NCI-H2107 treated with DMSO at 0.1 percent for 48 hours (cell line): ENCODE data around the gene RAF1.

ENCODE experiments used
- DNase-seq: peaks from one replicate; lab custom pipeline; 2025; ENCODE audit not compliant: unreplicated experiment; lab: John Stamatoyannopoulos, UW

RAF1 gene

DNA sequence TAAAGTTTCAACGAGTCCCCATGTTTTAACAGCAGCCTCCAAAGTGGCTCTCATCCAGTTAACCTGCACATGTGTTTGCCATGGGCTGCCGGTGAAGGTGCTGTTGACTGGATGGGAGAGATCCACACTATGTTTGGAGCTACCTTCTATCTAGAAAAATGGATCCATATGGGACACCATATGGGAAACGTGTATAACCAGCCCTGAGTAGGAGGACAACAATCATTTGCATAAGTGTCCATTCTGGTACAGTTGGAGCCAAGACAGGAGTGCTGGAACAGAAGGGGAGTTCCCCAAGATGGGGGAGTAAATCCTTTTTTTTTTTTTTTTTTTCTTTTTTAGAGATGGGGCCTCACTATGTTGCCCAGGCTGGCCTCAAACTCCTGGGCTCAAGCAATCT is 70.4 kb downstream of the RAF1 start:
- DNase-seq: no peak

DNA sequence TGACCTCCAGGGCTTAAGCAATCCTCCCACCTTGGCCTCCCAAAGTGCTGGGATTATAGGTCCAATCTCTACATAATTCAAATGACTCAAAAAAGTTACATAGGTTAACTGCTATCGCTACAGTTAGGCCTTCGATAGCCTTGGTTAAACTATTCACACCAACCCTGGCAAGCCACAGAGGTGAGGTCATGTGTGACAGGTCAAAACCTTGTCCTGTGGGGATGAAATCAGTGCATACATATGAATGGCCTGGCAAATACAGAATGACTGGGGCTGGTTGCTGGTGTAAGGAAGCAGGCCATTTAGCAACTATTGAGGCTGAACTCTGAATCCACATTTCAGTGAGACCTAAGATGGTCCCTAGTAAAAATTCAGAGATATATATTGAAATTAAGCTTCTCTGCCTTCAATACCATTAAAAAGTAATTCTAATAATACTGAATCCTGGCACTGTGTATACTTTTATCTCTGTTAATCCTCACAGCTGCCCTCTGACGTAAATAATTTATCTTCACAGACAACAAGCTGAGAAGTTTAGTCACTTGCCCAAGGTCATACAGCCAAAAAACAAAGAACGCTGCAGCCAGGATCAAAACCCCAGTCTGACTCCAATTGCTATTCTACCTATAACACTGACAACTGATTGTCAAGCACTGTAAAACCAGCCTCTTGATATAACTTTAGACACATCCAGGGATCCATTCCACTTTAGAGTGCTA is 71.8 kb downstream of the RAF1 start:
- no peak for DNase-seq

DNA sequence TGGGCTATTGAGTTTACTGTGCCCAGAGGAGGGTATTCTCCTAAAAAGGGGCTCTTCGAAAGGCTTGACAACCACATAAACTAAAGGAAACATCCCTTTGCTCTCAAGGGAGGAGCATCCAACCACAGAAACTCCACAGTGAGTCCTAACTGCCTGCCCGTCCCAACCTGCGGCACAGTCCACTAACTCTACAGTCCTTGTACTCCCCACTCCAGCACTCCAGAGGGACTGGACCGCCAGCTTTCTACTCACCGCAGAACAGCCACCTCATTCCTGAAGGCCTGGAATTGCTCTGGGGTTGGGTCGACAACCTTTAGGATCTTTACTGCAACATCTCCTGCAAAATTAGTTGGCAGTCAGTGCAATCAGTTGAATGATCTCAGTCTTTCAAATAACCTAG is 72.5 kb downstream of the RAF1 start:
- no peak for DNase-seq

DNA sequence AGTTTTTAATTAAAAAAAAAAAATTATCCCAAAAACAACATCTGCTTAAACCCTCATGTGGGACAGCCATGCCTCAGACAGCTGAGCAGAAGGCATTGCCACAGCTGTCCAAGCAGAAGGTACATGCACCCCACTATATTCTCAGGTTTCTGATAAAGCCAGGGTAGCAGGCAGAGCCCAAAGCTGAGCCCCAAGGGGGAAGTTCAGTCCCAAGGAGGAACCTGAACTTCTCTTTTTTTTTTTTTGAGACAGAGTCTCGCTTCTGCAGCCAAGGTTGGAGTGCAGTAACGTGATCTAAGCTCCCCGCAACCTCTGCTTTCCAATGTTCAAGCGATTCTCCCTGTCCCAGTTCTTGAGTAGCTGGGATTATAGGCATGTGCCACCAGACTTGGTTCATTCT is 73.8 kb downstream of the RAF1 start:
- no peak for DNase-seq

DNA sequence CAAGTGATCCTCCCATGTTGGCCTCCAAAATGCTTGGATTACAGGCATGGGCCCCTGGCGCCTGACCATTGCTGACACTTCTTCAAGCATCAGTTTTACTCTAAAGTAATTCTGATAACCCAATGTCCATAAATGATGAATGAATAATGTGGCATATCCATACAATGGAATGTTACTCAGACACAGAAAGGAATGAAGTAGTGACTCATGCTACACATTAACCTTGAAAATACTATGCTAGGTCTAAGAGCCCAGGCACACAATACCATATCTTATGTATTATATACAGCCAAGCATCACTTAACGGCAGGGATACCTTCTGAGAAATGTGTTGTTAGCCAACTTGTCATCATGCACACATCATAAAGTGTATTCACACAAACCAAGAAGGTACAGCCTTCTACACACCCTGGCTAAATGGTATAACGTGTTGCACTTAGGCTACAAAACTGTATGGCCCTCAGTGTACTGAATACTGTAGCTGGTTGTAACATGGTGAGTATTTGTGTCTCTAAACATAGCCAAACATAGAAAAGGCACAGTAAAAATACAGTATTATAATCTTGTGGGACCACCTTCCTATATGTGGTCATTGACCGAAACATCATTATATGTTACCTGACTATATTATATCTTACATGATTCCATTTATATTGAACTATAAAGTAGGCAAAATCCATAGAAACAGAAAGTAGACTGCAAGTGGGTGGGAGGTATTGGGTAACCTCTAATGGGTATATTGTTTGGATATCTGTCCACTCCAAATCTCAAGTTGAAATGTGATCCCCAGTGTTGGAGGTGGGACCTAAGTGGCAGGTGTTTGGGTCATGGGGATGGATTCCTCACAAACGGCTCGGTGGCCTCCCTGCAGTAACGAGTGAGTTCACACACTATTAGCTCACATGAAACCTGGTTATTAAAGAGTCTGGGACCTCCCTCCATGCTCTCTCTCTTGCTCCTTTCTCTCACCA is 75.6 kb downstream of the RAF1 start:
- DNase-seq: peak; percentile 68

DNA sequence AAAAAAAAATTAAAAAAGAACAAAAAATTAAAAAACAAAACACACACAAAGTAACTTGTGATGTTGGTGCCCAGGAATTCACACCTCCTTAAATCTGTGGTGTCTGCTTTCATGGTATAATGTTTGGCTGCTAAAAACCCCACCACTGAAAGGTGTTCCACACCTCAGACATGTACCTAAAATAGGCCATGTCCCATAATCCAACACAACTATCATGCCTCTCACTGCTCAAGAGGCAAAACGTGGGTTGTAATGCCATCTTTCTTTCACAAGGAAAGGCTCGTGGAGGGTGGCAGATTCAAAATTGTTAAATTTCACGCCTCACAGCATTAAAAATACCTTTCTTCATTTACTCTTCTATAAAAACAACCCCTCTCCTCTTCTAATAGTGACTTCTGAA is 77.5 kb downstream of the RAF1 start:
- DNase-seq: no peak

DNA sequence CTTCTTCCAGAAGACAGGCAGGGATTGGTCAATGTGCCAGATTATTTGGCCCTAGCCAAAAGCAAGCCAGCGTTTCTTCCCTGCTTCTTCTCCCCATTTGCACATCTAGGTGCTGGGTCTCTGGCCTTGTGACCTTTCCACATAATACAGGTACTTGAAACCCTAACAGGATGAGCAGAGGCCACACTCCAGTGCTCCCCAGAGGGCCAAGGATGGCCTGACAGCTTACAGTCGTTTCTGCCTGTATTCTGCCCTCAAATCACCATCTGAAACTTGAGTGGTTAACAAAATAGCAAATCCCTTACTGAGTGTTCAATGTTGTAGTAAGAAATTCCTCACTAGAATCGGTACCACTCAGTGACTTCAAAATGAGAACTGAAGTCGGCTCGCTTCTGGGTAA is 77.9 kb downstream of the RAF1 start:
- DNase-seq: no peak

DNA sequence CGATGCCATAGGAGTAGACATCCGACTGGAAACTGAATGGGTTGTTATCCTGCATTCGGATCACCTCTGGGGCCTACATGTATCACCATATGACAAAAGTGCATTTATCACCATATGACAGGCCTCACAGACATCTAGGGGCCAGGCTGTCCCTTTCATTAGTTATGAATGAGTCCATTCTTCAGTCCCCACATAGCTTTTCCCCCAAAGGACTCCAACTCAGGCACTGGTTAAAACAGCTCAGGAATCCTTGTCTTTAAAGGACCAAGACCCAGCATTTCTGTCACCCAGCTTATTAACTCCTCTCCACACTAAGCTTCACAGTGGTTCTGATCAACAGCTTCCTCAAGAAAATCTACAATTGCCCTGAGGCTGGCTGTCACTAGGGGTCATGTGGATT is 78.7 kb downstream of the RAF1 start:
- no peak for DNase-seq

DNA sequence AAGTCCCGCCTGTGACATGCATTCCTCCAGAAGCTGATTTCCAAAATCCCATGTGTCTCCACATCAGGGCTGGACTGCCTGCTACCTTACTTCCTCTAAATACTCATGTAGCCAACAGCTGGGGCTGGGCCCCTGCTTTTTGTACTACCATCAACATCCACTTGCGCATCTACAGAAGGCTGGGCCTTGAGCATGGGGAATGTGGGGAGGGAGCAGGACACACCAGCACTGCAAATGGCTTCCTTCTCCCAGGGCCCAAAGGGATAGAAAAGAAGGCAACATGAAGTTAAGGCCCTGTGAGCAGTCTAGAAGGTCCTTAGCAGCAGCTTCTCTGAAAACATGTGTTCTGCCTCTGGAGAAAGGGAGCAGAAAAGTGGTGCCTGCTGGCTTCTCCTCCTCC is 79.8 kb downstream of the RAF1 start:
- no peak for DNase-seq

DNA sequence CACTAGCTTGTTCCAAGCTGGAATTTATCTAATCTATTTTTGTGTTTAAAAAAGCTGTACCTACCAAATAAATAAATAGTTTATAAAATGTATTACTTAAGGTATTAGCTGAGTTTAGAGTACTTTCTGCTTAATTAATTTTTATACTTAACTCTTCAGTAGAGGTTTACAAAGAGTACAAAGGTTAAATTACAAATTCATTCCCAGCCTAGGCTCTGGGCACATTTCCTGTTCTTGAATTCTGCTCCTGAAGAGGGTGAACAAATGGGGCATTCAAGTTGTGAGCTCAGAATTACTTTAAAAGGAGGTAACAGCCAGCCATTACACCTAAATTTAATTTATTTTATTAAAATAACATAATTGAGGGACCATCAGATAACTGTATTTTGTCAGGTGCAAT is 80.6 kb downstream of the RAF1 start:
- DNase-seq: no peak

DNA sequence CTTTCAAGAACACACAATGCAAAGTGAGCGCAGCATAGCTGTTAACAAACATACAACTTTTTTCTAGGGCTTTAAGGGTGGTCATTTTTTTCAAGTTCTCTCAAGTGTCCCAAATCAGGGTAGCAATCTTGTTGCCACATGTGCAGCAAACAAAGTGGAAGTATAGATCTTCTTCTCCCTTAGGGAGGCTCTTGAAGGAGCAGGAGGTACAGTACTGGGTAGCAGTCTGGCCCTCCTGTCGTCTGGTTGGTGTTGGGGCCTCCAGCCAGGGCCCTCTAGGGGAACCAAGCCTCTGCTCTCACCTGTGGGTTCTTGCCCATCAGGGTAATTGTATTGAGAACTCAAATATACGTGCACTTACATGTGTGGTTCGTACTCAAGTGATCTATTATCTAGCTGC is 81.2 kb downstream of the RAF1 start:
- no peak for DNase-seq

DNA sequence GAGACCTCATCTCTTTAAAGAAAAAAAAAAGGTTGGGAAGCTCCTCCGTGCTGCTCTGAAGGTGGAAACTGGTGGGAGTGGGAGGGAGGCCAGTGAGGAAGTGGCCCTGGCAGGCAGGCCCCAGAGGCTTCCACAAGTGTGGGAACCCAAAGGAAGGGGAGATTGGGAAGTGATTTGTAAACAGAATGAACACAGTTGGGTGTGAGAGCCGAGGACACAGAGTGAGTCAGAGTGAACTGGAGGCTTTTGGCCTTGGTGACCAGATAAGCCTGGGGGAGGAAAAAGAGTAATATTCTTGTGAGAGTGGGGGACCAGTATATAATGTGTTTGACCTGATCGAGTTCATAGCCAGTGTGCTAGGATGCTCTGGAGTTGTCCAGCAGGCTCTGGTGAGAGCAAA is 84.0 kb downstream of the RAF1 start:
- DNase-seq: no peak

DNA sequence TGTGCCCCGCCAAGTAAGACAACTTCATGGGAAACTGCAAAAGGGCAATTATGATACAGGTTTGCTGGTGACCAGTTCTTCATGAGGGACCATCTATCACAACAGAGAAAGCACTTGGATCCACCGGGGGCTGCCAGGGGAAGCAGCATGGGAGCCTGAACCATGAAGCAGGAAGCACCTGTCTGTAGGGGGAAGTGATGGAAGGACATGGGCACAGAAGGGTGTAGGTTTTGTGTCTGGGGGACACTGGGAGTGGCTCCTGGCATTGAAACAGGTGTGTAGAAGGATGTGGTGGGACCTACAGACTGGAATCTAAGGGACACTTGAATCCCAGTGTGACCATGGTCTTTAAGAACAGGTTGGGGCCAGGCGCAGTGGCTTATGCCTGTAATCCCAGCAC is 84.5 kb downstream of the RAF1 start:
- DNase-seq: no peak

DNA sequence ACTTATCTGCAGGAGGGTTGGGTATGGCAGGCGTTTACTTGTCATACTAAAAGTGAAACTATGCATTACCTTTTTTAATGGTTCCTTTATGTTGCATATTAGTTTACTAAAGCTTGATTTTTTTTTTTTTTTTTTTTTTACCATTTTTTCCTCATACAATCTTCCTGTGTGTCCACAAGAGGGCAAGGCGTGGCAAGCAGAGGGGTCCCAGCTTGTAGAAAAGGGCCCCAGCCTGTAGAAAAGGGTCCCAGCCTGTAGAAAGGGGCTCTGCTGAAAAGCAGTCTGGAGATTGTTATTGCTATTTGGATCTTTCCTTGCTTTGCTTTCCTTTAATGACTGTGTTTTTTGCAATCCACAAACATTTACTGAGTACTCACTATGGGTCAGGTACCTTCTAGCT is 85.2 kb downstream of the RAF1 start:
- no peak for DNase-seq

DNA sequence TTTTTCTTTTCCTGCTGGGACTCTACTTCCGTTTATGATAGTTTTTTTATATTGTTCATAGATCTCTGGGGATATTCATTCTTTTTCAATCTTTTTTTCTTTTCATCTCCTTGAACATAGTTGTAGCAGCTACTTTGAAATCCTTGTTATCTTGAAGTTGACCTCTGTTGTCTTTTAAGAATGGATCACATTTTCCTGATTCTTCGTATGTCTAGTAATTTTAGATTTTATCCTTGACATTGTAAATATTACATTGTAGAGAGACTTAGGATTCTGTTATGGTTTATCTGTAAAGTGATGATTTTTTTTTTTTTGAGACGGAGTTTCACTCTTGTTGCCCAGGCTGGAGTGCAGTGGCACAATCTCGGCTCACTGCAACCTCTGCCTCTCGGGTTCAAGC is 86.5 kb downstream of the RAF1 start:
- DNase-seq: no peak

DNA sequence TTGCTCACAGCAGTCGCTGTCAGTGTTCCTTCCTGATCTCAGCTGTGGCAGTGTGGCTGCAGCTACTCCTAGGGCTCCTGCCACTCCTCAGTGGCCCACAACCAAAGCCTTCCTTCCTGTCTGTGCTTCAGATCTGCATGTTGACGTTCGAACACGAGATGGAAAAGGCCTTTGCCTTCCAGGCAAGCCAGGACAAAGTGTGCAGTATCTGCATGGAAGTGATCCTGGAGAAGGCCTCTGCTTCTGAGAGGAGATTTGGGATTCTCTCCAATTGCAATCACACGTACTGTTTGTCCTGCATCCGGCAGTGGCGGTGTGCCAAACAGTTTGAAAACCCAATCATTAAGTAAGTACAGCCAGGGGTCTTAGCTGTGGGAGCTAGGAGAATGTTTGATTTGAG is 89.3 kb downstream of the RAF1 start:
- DNase-seq: no peak

DNA sequence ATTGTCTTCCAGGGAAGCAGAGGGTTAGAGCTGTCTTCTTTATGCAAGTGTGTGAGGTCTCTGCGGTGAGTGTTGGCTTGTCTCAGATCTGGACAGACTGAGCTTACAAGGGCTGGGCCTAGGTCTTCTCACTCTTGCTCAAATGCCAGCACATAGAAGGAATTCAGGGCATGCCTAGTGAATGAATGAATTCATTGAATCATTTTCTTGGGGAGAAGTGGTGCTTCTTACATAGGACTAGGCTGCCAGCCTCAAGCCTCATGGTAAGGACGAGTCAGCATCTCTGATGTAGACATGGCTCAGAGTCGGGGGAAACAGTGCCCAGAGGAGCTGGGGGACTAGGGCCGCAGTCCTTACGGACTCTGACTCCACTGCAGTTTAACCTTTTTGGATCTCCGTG is 89.8 kb downstream of the RAF1 start:
- no peak for DNase-seq

DNA sequence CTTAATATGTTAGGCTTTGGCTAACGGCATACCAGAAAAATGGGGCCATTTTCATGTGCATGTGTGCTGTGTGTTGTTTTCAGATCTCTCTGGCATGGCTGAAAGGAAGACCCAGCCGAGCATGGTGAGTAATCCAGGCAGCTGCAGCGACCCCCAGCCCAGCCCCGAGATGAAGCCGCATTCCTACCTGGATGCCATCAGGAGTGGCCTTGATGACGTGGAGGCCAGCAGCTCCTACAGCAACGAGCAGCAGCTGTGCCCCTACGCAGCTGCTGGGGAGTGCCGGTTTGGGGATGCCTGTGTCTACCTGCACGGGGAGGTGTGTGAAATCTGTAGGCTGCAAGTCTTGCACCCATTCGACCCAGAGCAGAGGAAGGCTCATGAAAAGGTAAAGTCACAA is 91.9 kb downstream of the RAF1 start:
- no peak for DNase-seq

DNA sequence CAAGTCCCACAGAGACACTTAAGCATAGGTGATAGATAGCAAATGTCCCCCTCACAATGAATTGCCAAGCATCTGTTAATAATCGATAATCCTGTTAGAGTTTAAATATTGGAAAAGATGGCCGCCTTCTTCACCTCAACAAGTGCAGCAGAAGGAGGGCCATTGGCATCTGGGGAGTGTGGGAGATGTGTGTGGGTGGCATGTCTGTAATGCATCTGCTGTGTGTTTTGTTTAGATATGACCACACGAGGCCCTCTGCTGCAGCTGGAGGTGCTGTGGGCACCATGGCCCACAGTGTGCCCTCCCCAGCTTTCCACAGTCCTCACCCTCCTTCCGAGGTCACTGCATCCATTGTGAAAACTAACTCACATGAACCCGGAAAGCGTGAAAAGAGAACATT is 94.1 kb downstream of the RAF1 start:
- no peak for DNase-seq

DNA sequence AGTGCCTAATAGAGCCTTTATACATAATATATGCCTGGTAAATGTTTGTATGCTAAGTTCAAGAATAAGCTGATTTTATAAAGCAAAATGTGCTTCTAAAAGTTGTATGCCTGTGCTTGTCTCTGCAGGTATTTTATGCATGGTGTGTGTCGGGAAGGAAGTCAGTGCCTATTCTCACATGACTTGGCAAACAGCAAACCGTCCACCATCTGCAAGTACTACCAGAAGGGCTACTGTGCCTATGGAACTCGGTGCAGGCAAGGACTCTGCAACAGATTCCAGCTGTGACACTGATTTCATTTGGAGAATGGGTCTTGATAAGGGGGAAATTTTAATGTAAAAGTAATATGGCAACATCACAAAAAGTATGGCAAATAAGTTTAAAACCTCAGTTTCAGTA is 95.2 kb downstream of the RAF1 start:
- no peak for DNase-seq

DNA sequence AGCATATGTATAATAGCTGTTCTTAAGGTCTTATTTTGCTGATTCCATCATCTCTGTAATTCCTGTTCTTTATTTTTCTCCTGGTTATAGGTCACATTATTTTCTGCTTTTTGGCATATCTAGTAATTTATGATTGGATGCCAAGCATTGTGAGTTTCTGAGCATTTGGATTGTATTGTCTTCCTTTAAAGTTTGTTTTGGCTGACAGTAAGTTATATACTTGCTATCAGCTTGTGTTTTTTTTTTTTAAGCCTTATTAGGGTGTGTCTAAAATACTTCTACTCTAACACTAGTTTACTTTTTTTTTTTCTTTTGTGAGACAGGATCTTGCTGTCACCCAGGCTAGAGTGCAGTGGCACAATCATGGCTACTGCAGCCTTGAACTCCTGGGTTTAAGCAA is 96.9 kb downstream of the RAF1 start:
- no peak for DNase-seq

DNA sequence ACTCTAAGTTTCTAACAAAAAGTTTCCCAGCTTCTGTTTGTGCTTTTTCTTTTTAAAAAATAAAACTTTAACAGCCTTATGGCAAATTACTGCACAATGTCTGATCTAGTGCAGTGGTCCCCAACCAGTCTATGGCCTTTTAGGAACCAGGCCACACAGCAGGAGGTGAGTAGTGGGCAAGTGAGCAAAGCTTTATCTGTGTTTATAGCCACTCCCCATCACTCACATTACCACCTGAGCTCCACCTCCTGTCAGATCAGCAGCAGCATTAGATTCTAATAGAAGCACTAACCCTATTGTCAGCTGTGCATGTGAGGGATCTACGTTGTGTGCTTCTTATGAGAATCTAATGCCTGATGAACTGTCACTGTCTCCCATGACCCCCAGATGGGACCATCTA is 101.5 kb downstream of the RAF1 start:
- no peak for DNase-seq

DNA sequence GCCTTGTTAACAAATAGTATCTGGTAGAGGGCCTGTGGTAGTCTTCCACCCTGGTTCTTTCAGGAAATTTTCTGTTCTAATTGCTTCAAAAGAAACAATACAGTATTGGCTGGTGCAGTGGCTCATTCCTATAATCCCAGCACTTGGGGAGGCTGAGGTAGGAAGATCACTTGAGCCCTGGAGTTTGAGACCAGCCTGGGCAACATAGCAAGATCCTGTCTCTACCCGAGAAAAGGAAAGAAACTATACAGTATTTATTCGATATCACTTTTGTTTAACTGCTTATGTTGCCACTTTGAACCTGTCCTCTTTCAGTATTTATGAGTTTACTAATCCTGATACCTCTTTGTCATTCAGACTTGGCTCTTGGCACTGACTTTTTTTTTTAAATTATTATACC is 102.5 kb downstream of the RAF1 start:
- DNase-seq: no peak
